ENCODE results near the gene KPNA2.

KPNA2 gene

DNA sequence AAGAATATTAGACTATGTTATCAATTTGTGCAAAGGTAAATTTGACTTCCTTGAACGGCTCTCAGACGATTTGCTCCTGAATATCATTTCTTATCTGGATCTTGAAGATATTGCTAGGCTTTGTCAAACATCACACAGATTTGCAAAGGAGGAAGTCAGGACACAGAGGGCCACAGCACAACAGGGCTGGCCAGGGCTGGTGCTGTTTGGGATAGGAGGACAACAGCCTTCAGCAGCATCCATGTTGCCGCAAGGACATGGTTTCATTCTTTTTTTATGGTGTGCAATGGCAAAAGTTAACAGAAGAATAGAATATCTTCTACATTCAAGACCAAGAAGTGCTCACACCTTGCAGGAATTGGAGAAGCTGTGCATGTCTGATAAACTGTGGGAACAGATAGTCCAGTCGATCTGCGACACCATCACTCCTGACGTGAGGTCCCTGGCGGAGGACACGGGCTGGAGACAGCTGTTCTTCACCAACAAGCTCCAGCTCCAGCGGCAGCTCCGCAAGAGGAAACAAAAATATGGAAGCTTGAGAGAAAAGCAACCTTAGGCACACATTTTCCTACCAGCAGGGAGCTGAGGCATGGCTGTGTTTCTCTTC lies 59.8 kb downstream of the KPNA2 start:
- DNase-seq (ENCODE audit: low read depth in 2 of 3, low spot score in 2 of 3), result no peak

GRCh38 chr17:68096111-68096510 lies 60.6 kb downstream of the KPNA2 start:
- no peak for DNase-seq (ENCODE audit: low read depth in 2 of 3, low spot score in 2 of 3)

Data from activated CD8-positive, alpha-beta memory T cell treated with anti-CD3 and anti-CD28 coated beads for 48 hours (primary cell).